Kidney epithelial cell (primary cell): Measurements from ENCODE around the gene CLMN. TPM values are rescaled to one million over a fixed set of nuclear protein-coding genes. Genes with fewer than 3 reads are reported as not detected.

ENCODE experiments used
- DNase-seq: peaks from one replicate; pipeline ENCODE4 v3.0.0-alpha.2; 2010; ENCODE audit warnings: low read depth
- H3K27me3 ChIP-seq: 2 replicates; pipeline ENCODE4 v1.6.0; 2011; ENCODE audit warnings: low read length; ENCODE audit not compliant: control insufficient read depth, insufficient read depth
- H3K36me3 ChIP-seq: 2 replicates; pipeline ENCODE4 v1.5.1; 2011; ENCODE audit warnings: low read length; ENCODE audit not compliant: control insufficient read depth, insufficient read depth
- H3K4me3 ChIP-seq: 2 replicates; pipeline ENCODE4 v1.5.1; 2011; ENCODE audit warnings: low read depth, mild to moderate bottlenecking, control low read depth, low read length
- CTCF ChIP-seq: IDR thresholded peaks from 2 replicates; pipeline ENCODE4 v1.5.1; 2011; ENCODE audit warnings: mild to moderate bottlenecking, moderate library complexity, low read length, control low read depth, inconsistent platforms; ENCODE audit not compliant: insufficient read depth, poor library complexity, severe bottlenecking
- total RNA-seq: library from RNA; depleted of rRNA; stranded (reverse); fragments of >200 nt; gene quantifications from 2 replicates; pipeline ENCODE4 v1.2.3, GENCODE V29; 2015

The CLMN gene
- total RNA-seq, 1 donor from 2014 or later = 9.8 TPM

- Histone ChIP-seq H3K4me3 (no peak overlapping the region), H3K36me3 (no peaks in the 10 kb centered on the region), H3K27me3 (no peaks in the 10 kb centered on the region)
- no peak for TF ChIP-seq CTCF
- no peak for DNase-seq
These were observed 101.1 kb downstream of the CLMN start for GRCh38 chr14:95218472-95219193.

GRCh38 chr14:95218006-95218405 is 101.7 kb downstream of the CLMN start:
- Histone ChIP-seq H3K27me3 (no peaks in the 10 kb centered on the region), H3K36me3 (no peaks in the 10 kb centered on the region)
- DNase-seq = no peak

GRCh38 chr14:95217391-95217900 is 102.3 kb downstream of the CLMN start:
- TF ChIP-seq CTCF = no peak
- no peak for DNase-seq
- Histone ChIP-seq H3K36me3 (no peaks in the 10 kb centered on the region), H3K27me3 (no peaks in the 10 kb centered on the region), H3K4me3 (no peak overlapping the region)

More at GRCh38 chr14:95218006-95218405, 101.7 kb downstream of the CLMN start:
- TF ChIP-seq CTCF = no peak
- H3K4me3 ChIP-seq = no peak overlapping the region

- H3K4me3 ChIP-seq = no peak overlapping the region
- no peaks in the 10 kb centered on the region for H3K36me3 ChIP-seq
- H3K27me3 ChIP-seq = no peaks in the 10 kb centered on the region
- no peak for TF ChIP-seq CTCF
- DNase-seq = no peak
These were observed 103.7 kb downstream of the CLMN start for GRCh38 chr14:95216008-95216407.

GRCh38 chr14:95215094-95215725 is 104.5 kb downstream of the CLMN start:
- no peaks in the 10 kb centered on the region for H3K36me3 ChIP-seq
- no peak for TF ChIP-seq CTCF
- H3K27me3 ChIP-seq = no peaks in the 10 kb centered on the region
- DNase-seq = no peak
- H3K4me3 ChIP-seq = no peak overlapping the region

- TF ChIP-seq CTCF = no peak
- Histone ChIP-seq H3K27me3 (no peaks in the 10 kb centered on the region), H3K4me3 (no peak overlapping the region), H3K36me3 (no peaks in the 10 kb centered on the region)
- no peak for DNase-seq
These were observed 105.9 kb downstream of the CLMN start for GRCh38 chr14:95213774-95214173.
